Measurements from ENCODE around the gene MXRA7.
"Not testable (repeated sequence)": the region's sequence is repeated elsewhere in the genome, so short reads cannot be mapped to it uniquely, and the experiment has no call there.

Gene MXRA7

GRCh38 chr17:76735586-76736348 is 25.0 kb upstream of the MXRA7 start:
- no peak for DNase-seq (ENCODE audit: low read depth in 3 of 3)

DNA sequence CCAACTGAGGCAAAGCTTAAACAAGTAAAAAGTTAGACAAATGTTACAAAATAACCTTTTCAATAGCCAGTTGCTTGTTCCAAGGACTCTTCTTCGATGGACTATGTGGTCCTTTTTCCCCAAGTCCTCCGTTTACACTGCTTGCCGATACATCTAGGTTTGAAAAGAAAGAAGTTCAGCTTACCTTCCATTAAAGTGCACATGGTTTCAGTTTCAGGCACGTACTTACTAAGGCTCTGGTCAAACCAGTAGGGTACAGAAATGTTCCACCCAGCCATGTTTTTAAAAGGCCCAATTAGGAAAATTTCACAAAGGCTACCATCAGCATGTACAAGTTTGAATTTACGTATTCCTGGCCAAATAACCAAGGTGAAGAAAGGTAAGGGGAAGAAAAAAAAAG is 24.2 kb upstream of the MXRA7 start:
- DNase-seq (ENCODE audit: low read depth in 3 of 3) = no peak

DNA sequence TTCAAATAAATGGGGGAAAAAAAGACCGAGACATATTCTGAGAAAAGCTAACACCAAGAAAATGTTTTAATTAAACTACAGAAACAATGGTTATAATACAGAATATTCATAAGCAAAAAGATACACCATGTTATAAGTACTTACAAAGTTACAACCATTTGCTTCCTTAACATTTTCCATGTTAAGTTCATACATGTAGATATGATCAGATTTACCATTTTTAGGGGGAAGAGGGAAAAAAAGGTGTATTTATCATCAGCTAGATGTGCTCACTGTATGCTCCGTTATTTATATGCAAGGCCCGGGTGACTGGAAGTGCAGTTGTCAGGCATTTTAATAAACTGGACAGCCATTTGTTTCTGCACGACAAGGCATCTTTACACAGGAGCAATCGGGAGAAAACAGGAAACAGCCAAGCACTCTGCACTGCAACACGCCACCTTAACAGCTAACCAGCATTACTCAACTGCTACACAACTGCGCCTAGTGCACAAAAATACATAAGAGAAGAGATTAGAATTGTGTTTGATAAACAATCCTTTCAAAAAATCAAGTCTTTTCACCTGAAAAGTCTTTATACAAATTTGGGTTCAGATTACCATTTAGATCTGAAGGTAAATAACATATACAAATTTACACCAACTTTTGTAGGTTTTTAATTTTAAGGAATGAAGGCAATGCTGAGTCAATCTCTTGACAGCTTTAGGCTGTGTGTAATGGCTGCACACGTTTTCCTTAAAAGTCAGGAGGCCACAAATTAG is 23.5 kb upstream of the MXRA7 start:
- no peak for DNase-seq (ENCODE audit: low read depth in 3 of 3)

DNA sequence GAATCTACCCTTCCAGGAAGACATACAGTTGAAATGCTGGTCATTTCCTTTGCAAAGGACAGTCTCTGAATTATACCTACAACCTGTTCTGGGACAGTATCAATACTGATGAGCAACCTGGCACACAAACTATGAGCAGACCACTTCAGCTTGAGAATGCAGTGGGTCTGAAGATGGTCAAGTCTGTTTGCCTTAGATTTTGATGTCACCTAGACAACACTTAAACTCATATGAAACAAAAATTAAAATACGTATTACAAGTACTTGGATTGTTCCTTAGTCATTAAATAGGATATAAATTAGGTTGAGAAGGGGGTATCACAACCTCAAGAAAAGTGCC is 22.8 kb upstream of the MXRA7 start:
- DNase-seq (ENCODE audit: low read depth in 3 of 3) = no peak

GRCh38 chr17:76732734-76733617 is 22.2 kb upstream of the MXRA7 start:
- DNase-seq (ENCODE audit: low read depth in 3 of 3) = no peak

DNA sequence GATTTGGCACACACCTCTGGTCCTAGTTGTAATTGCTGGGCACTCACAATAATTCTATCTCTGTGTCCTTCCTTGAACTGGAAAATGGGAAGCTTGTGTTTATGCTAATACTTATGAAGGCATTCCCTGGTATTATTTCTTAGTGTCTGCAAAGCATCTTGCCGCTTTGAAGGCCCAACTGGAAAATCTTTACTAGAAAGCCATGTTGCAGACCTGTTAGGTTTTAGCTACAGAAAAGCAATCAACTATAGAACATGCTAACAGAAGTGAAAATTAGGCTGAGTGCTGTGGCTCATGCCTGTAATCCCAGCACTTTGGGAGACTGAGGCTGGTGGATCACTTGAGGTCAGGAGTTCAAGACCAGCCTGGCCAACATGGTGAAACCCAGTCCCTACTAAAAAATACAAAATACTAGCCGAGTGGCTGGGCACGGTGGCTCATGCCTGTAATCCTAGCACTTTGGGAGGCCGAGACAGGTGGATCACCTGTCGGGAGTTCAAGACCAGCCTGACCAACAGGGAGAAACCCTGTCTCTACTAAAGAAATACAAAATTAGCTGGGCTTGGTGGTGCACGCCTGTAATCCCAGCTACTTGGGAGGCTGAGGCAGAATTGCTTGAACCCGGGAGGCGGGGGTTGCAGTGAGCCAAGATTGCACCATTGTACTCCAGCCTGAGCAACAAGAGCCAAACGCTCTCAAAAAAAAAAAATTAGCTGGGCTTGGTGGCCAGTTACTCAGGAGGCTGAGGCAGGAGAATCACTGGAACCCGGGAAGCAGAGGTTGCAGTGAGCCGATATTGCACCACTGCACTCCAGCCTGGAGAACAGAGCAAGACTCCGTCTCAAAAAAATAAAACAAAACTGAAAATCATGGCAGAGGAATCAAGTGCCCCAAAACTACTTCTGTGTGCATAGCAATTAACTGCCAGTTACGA is 21.3 kb upstream of the MXRA7 start:
- not testable (repeated sequence) for DNase-seq (ENCODE audit: low read depth in 3 of 3)

DNA sequence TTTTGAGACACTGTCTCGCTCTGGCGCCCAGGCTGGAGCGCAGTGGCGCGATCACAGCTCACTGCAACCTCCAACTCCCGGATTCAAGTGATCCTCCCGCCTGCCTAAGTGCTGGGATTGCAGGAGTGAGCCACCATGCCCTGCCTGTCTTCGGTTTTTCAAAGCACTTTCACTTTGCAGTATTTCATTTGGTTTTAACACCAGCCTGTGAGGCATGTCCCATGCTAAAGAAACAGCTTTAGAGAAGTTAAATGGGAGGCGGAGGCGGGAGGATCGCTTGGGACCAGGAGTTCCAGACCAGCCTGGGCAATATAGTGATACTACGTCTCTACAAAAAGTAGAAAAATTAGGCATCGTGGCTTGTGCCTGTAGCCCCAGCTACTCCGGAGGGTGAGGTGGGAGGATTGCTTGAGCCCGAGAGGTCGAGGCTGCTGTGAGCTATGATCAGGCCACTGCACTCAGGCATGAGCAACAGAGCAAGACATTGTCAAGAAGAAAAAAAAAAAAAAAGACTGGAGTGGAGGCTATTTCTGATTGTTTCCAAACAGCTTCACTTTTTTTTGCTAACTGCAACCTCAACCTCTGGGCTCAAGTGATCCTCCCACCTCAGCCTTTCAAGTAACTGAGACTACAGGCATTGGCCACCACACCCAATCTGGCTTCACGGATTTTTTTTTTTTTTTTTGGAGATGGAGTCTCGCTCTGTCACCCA is 17.1 kb upstream of the MXRA7 start:
- no peak for DNase-seq (ENCODE audit: low read depth in 3 of 3)

DNA sequence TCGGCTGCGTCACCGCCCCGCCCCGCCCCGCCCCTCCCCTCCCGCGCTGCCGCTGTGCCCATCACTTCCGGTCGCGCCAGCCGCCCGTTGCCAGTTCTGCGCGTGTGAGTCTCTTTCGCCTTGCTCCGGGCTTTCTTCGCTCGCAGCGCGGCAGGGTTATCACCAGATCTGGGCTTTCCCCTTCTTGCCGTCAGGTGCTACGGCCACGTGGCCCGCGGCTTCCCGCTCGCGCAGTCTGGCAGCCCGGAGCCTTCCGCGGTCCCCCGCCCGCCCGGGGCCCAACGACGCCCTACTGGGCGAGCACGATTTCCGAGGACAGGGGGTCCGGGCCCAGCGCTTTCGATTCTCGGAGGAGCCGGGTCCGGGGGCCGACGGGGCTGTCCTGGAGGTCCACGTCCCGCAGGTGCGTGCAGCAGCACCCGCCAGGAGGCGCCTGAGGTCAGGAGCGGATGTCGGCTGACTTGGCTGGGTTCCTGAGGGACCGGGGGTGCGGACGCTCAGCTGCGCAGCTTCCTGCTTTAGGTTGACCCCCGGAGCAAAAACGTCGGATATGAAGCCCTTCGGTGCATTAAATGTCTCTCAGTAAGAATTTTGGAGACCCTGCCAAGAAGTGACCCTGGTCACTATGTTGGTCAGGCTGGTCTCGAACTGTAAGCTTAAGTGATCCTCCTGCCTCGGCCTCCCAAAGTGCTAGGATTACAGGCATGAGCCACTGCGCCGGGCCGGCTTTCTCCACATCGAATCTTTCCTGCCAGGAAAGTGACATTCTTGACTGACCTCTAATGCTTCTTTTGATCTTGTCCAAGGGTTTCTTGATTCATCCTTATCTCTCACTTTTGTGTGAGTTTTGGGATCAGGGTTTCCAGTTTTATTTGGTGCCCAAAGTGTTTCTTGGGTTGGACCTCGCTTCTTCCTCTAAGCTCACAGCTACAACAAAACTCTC is 16.3 kb upstream of the MXRA7 start, which contains the start of gene METTL23:
TSS of gene METTL23 (plus strand) at position 64 of the 943 bp plus-strand sequence. CDS start 2,872 bp downstream, outside the sequence.
- peak; percentile 50 to 75 (median 53) for DNase-seq (ENCODE audit: low read depth in 3 of 3)

DNA sequence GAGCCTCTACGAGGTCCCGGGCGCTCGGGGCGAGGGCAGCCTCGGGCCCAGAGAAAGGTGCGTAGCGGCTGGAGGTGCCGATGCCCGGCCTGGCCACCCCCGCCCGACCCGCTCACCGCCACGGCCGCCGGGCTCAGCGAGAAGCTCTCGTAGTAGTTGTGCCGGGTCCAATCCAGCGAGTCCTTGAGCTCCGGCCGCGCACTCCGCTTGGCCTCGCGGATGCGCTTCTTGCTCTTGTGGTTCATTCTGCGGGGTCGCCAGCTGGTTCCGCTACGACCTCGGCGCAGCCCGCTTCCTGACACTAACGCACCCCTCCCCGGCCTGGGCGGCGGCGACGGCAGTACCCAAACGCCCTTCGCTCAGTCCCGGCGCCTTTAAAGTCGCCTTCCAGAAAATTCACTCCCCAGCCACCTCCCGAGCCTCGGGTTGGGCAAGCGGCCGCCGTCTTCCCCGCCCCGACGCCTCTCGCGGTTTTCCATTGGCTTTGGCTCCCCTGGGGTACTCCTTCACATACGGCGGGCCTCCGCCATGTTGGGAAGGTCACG is 15.5 kb upstream of the MXRA7 start, which contains the start of gene JMJD6:
TSS of gene JMJD6 (minus strand) at position 376 of the 545 bp plus-strand sequence. CDS start at position 245, 131 bp downstream.
- peak; percentile 91 to 95 (median 91) for DNase-seq (ENCODE audit: low read depth in 3 of 3)

- peak in 2 of 3 experiments; percentile 55 to 76 for DNase-seq (ENCODE audit: low read depth in 3 of 3)
These were observed 14.9 kb upstream of the MXRA7 start for GRCh38 chr17:76725580-76726230.

DNA sequence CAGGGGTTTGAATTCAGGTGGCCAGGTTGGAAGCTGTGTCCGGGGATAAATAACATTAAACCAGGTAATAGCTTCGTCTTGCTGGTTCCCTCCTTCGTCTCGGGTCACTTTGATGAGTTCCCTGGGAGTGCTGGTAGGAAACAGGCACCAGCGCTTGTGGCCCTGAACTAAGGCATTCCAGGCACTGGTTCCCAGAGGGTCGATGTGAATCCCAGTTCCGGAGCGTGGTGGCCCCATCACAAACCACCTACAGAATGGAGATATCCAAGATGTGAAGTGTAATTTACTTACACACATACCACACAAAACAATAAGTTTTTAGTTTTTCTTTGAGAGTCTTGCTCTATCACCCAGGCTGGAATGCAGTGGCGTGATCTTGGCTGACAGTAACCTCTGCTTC is 13.0 kb upstream of the MXRA7 start:
- no peak for DNase-seq (ENCODE audit: low read depth in 3 of 3)

DNA sequence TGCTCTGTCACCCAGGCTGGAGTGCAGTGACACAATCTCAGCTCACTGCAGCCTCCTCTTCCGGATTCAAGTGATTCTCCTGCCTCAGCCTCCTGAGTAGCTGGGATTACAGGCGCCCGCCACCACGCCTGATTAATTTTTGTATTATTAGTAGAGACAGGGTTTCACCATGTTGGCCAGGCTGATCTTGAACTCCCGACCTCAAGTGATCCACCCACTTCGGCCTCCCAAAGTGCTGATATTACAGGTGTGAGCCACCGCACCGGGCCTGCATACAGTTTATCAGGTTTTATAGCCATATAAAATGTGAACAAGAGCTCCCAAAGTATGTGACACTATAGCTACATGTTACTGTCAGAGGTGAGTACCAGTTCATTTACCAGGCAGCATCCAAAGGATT is 12.2 kb upstream of the MXRA7 start:
- not testable (repeated sequence) for DNase-seq (ENCODE audit: low read depth in 3 of 3)

GRCh38 chr17:76722279-76722678 is 11.5 kb upstream of the MXRA7 start:
- DNase-seq (ENCODE audit: low read depth in 3 of 3) = no peak

DNA sequence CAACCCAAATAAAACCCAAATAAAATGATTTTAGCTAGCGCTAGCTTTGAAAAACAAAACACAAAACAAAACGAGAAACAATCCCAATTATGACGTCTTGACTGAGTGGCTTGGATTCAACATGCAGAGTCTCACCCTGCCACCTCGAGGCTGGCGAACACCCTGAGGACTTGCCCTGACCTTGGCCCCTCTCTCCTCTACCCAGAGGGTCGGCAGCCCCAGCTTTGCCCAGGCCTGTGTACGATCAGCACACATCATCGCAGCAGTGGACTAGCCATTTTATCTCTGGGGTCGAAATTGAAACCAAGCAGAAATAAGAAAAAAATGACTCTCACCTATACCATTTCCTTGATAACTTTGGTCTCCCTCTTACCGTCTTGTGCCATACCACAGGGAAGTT is 10.7 kb upstream of the MXRA7 start:
- DNase-seq (ENCODE audit: low read depth in 3 of 3) = no peak

DNA sequence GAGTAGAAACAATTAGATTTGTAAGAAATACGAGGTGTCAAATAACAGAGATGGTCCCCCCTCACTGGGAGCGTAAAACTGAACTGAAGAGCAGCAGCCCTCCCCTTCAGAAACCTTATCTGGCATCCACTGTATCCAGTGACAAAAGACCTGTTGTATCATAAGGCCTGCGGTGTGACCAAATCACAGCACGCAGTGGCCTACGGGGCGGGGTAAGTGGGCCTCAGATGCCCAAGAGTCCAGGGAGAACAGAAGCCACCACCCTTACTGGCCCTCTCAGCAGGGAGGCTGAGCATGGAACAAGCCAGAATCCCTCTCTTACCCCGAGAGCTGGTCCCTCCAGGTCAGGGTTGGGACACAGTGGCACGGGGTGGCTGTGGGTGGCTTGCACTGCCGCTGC is 10.2 kb upstream of the MXRA7 start:
- no peak for DNase-seq (ENCODE audit: low read depth in 3 of 3)

GRCh38 chr17:76720211-76720610 is 9.4 kb upstream of the MXRA7 start:
- no peak for DNase-seq (ENCODE audit: low read depth in 3 of 3)

DNA sequence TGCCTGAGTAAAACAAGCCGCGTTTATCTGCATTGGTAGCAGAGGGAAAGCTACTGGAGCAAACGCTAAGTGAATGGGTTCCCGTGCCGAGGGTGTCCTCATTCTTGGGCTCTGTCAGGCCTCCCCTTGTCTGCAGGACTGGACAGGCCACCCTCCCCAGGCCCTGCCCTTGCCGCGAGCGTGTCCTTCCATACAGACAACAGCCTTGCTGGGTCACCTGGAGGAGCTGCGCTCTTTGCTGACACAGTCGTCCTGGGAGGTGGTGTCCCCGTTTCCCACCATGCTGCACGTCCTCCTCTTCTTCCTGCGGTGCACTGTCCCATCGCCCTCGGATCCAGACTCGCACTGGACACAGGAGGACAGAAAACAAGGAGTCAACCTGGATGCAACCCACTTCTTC is 7.8 kb upstream of the MXRA7 start:
- DNase-seq (ENCODE audit: low read depth in 3 of 3) = no peak

DNA sequence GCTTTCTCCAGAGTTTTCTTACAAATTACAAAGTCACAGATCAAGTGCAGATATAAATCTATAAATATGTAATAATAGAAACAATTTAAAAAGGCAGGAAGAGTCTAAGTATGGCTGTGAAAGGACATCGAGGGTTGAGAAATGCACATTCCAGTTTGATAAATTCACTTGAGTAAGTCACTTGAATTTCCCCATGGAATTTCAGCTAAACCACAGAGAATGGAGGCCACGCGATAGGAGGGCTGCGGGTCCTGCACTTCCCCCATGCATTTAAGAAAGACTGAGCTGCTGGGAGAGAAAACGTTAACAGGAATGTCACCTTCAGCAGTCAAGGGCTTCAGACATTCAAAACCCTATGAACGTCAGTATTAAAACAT is 6.1 kb upstream of the MXRA7 start:
- DNase-seq (ENCODE audit: low read depth in 3 of 3) = no peak
